ENCODE measurements around the gene MPP1. TPM values are rescaled to one million over a fixed set of nuclear protein-coding genes. Genes with fewer than 3 reads are reported as not detected.

The MPP1 gene
- total RNA-seq, 1 donor = 23.3 TPM

GRCh38 chrX:154738011-154738738 is 67.1 kb downstream of the MPP1 start:
- no peak for TF ChIP-seq CTCF (IDR thresholded peaks at IDR 0.05; ENCODE audit: insufficient read depth, low read length)
- no peak overlapping the region for H3K4me3 ChIP-seq (ENCODE audit: low read depth, low read length)
- peak; percentile 86 for DNase-seq (ENCODE audit: low read depth)

- DNase-seq (ENCODE audit: low read depth) = no peak
- TF ChIP-seq CTCF (IDR thresholded peaks at IDR 0.05; ENCODE audit: insufficient read depth, low read length) = no peak
- no peak overlapping the region for H3K4me3 ChIP-seq (ENCODE audit: low read depth, low read length)
Measured at GRCh38 chrX:154737136-154737535, 68.1 kb downstream of the MPP1 start.

GRCh38 chrX:154735695-154736393 is 69.4 kb downstream of the MPP1 start:
- H3K4me3 ChIP-seq (ENCODE audit: low read depth, low read length) = no peak overlapping the region
- no peak for TF ChIP-seq CTCF (IDR thresholded peaks at IDR 0.05; ENCODE audit: insufficient read depth, low read length)
- DNase-seq (ENCODE audit: low read depth) = peak; percentile 89

- TF ChIP-seq CTCF (IDR thresholded peaks at IDR 0.05; ENCODE audit: insufficient read depth, low read length) = no peak
- DNase-seq (ENCODE audit: low read depth) = peak; percentile 74
- H3K4me3 ChIP-seq (ENCODE audit: low read depth, low read length) = no peak overlapping the region
Measured at GRCh38 chrX:154734061-154734781, 71.1 kb downstream of the MPP1 start.

GRCh38 chrX:154733066-154733425 is 72.2 kb downstream of the MPP1 start:
- TF ChIP-seq CTCF (IDR thresholded peaks at IDR 0.05; ENCODE audit: insufficient read depth, low read length) = no peak
- DNase-seq (ENCODE audit: low read depth) = peak; percentile 40

GRCh38 chrX:154732421-154733065 is 72.7 kb downstream of the MPP1 start:
- no peak overlapping the region for H3K4me3 ChIP-seq (ENCODE audit: low read depth, low read length)
- no peak for DNase-seq (ENCODE audit: low read depth)
- no peak for TF ChIP-seq CTCF (IDR thresholded peaks at IDR 0.05; ENCODE audit: insufficient read depth, low read length)

More at GRCh38 chrX:154733066-154733425, 72.2 kb downstream of the MPP1 start:
- H3K4me3 ChIP-seq (ENCODE audit: low read depth, low read length) = no peak overlapping the region
